SK-N-SH (cell line): ENCODE results near the gene KIF9. TPM values are rescaled to one million over a fixed set of nuclear protein-coding genes. Genes with fewer than 3 reads are reported as not detected.

Source experiments
- CTCF ChIA-PET: fragments of 300-600, 350-600 bp; formaldehyde crosslinking; extraction: SDS; loops from one replicate; lab custom pipeline; 2021; lab: Yijun Ruan, JAX
- POLR2A ChIA-PET: fragments of 350-600 bp; sonication (Branson Sonifier 250); formaldehyde crosslinking; extraction: SDS; loops from one replicate; lab custom pipeline; 2020; ENCODE audit warnings: antibody characterized with exemption, inconsistent platforms; lab: Yijun Ruan, JAX
- DNase-seq: peaks from one replicate; pipeline ENCODE4 v3.0.0; 2012
- H2AFZ ChIP-seq: fragments of 200-600 bp; sonication (generic); 2 replicates; pipeline ENCODE4 v1.8.1; 2016; ENCODE audit warnings: antibody characterized with exemption, mild to moderate bottlenecking, low read depth
- H3F3A ChIP-seq: fragments of 200-600 bp; sonication (generic); replicated peaks from 2 replicates; pipeline ENCODE3; 2016; ENCODE audit warnings: antibody characterized with exemption, mild to moderate bottlenecking; ENCODE audit not compliant: insufficient read depth
- H3K27ac ChIP-seq, 2 experiments: fragments of 200-500 bp in 1 of 2; fragments of 200-600 bp in 1 of 2; sonication (Bioruptor generic) in 1 of 2; sonication (generic), shearing (Covaris generic) in 1 of 2; 2 replicates each; pipeline versions ENCODE4 v1.5.1 to v1.6.1; 2014 to 2016; ENCODE audit warnings: low read depth in 2 of 2, inconsistent platforms in 1 of 2, low read length in 1 of 2, mild to moderate bottlenecking in 1 of 2, mixed read lengths in 1 of 2
- H3K27me3 ChIP-seq: fragments of 200-600 bp; sonication (generic), shearing (Covaris generic); 2 replicates; pipeline ENCODE4 v1.6.1; 2016; ENCODE audit warnings: mixed run types; ENCODE audit not compliant: insufficient read depth
- H3K36me3 ChIP-seq, 2 experiments: fragments of 200-500 bp in 1 of 2; fragments of 200-600 bp in 1 of 2; sonication (Bioruptor generic) in 1 of 2; sonication (generic) in 1 of 2; replicated peaks in 1 of 2; 2 replicates each; pipeline versions ENCODE3 to v1.5.1; 2014 to 2016; ENCODE audit warnings: low read length in 1 of 2, mild to moderate bottlenecking in 1 of 2; ENCODE audit not compliant: insufficient read depth in 2 of 2, control insufficient read depth in 1 of 2
- H3K4me1 ChIP-seq, 2 experiments: fragments of 200-500 bp in 1 of 2; fragments of 200-600 bp in 1 of 2; sonication (Bioruptor generic) in 1 of 2; sonication (generic), shearing (Covaris generic) in 1 of 2; 2 replicates each; pipeline versions ENCODE4 v1.5.1 to v1.6.1; 2014 to 2016; ENCODE audit warnings: low read depth in 1 of 2, low read length in 1 of 2, mixed run types in 1 of 2; ENCODE audit not compliant: insufficient read depth in 2 of 2, control insufficient read depth in 1 of 2
- H3K4me2 ChIP-seq: fragments of 200-600 bp; sonication (generic), shearing (Covaris generic); 2 replicates; pipeline ENCODE4 v1.6.1; 2017; ENCODE audit warnings: mixed run types
- H3K4me3 ChIP-seq, 2 experiments: fragments of 200-500 bp in 1 of 2; fragments of 200-600 bp in 1 of 2; sonication (Bioruptor generic) in 1 of 2; sonication (generic), shearing (Covaris generic) in 1 of 2; 2 replicates each; pipeline versions ENCODE4 v1.5.1 to v1.8.1; 2014 to 2016; ENCODE audit warnings: low read depth in 2 of 2, inconsistent platforms in 1 of 2, low read length in 1 of 2, mild to moderate bottlenecking in 1 of 2, mixed read lengths in 1 of 2, moderate library complexity in 1 of 2
- H3K79me2 ChIP-seq: fragments of 200-600 bp; sonication (generic); 2 replicates; pipeline ENCODE4 v1.8.1; 2017; ENCODE audit warnings: mild to moderate bottlenecking; ENCODE audit not compliant: insufficient read depth
- H3K9ac ChIP-seq: fragments of 200-600 bp; sonication (generic); 2 replicates; pipeline ENCODE4 v1.6.1; 2017; ENCODE audit warnings: mixed run types
- H3K9me2 ChIP-seq: fragments of 200-600 bp; sonication (generic); 2 replicates; pipeline ENCODE4 v1.6.1; 2017; ENCODE audit warnings: mixed run types
- H3K9me3 ChIP-seq: fragments of 200-600 bp; sonication (generic); 2 replicates; pipeline ENCODE4 v1.6.1; 2017; ENCODE audit warnings: mixed run types, mild to moderate bottlenecking, moderate library complexity
- H4K20me1 ChIP-seq: fragments of 200-600 bp; sonication (generic); 2 replicates; pipeline ENCODE4 v1.6.1; 2017; ENCODE audit warnings: mild to moderate bottlenecking, mixed run types; ENCODE audit not compliant: insufficient read depth
- EP300 ChIP-seq, 2 experiments: IDR thresholded peaks; 2 replicates each; pipeline versions ENCODE4 v1.4.0 to v1.6.1; 2012; ENCODE audit warnings: borderline replicate concordance in 1 of 2, low read depth in 1 of 2, low read length in 1 of 2
- FOSL2 ChIP-seq: IDR thresholded peaks from 2 replicates; pipeline ENCODE4 v1.4.0; 2012; ENCODE audit warnings: low read depth, mild to moderate bottlenecking, moderate library complexity, borderline replicate concordance
- FOXM1 ChIP-seq: IDR thresholded peaks from 2 replicates; pipeline ENCODE4 v1.4.0; 2012; ENCODE audit warnings: low read depth, mild to moderate bottlenecking
- MAX ChIP-seq: IDR thresholded peaks from 2 replicates; pipeline ENCODE4 v1.4.0; 2012; ENCODE audit warnings: low read depth
- MEF2A ChIP-seq: IDR thresholded peaks from 2 replicates; pipeline ENCODE4 v1.4.0; 2012; ENCODE audit warnings: low read depth, borderline replicate concordance
- NFIC ChIP-seq: IDR thresholded peaks from 2 replicates; pipeline ENCODE4 v1.4.0; 2012; ENCODE audit warnings: borderline replicate concordance
- RAD21 ChIP-seq: IDR thresholded peaks from 2 replicates; pipeline ENCODE4 v1.6.1; 2012; ENCODE audit warnings: mild to moderate bottlenecking, low read length
- RCOR1 ChIP-seq: fragments of 150-350 bp; IDR thresholded peaks from 2 replicates; pipeline ENCODE4 v1.6.1; 2017; ENCODE audit warnings: antibody characterized with exemption, low read length
- TCF12 ChIP-seq: IDR thresholded peaks from 2 replicates; pipeline ENCODE4 v1.4.0; 2012
- YY1 ChIP-seq: IDR thresholded peaks from 2 replicates; pipeline ENCODE4 v1.4.0; 2012; ENCODE audit warnings: low read depth, mild to moderate bottlenecking
- WGBS: methylation state at CpG from one replicate; pipeline ENCODE4 v1.1.6; 2017; ENCODE audit warnings: low lambda C conversion rate; 5-methylcytosine and 5-hydroxymethylcytosine counted together
- polyA plus RNA-seq, 3 experiments: library from polyadenylated mRNA; depleted of rRNA; stranded (reverse); fragments of >200 nt; gene quantifications; 2 replicates each; pipeline ENCODE4 v1.2.3, GENCODE V29; 2012
- TF ChIP-seq, protein P1 (sequence below): IDR thresholded peaks from 2 replicates; pipeline ENCODE4; 2012
- TF ChIP-seq, protein P2 (sequence below): fragments of 150-350 bp; IDR thresholded peaks from 2 replicates; pipeline ENCODE4 v1.6.1; 2017; ENCODE audit warnings: antibody characterized with exemption, low read length, low read depth, borderline replicate concordance
- TF ChIP-seq, protein P3 (sequence below): IDR thresholded peaks from 2 replicates; pipeline ENCODE4 v1.6.1; 2012; ENCODE audit warnings: mild to moderate bottlenecking, low read depth, low read length, moderate library complexity

KIF9 gene
- polyA plus RNA-seq, 1 of the 3 experiments (the other 2 are of a cell fraction): 31.8 TPM

DNA sequence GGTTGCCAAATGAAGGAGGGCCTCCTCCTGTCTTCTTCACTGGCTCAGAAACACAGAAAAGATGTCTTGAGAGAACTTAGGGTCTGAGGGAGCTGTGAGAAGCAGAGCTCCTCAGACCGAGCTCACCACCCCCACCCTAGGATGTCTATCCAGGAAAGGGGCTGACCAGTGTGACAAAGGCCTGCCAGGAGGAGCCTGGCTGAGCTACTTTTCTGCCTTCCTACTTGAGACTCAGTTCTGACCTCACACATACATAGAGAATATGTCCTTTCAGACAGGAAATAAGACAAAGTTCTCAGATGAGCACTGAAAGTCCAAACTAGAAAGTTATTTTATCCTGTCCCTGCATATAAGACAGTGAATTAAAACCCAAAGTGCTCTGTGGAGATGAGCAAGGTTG, 54.5 kb downstream of the KIF9 start (continued):
- TF ChIP-seq EP300 (IDR thresholded peaks at IDR 0.05; ENCODE audit: borderline replicate concordance in 1 of 2, low read depth in 1 of 2, low read length in 1 of 2) (no peak), RCOR1 (no peak)
- TF ChIP-seq, protein P1, sequence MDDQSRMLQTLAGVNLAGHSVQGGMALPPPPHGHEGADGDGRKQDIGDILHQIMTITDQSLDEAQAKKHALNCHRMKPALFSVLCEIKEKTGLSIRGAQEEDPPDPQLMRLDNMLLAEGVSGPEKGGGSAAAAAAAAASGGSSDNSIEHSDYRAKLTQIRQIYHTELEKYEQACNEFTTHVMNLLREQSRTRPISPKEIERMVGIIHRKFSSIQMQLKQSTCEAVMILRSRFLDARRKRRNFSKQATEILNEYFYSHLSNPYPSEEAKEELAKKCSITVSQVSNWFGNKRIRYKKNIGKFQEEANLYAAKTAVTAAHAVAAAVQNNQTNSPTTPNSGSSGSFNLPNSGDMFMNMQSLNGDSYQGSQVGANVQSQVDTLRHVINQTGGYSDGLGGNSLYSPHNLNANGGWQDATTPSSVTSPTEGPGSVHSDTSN: no peak
- TF ChIP-seq, protein P2, sequence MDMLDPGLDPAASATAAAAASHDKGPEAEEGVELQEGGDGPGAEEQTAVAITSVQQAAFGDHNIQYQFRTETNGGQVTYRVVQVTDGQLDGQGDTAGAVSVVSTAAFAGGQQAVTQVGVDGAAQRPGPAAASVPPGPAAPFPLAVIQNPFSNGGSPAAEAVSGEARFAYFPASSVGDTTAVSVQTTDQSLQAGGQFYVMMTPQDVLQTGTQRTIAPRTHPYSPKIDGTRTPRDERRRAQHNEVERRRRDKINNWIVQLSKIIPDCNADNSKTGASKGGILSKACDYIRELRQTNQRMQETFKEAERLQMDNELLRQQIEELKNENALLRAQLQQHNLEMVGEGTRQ: no peak
- TF ChIP-seq, all 33 proteins: peak for 0

- no peak overlapping the region for H2AFZ ChIP-seq
- ChIA-PET POLR2A (no interaction called here), CTCF (no interaction called here)
- no peaks in the 10 kb centered on the region for H3K9me3 ChIP-seq
- H3K4me3 ChIP-seq: no peak overlapping the region
- H3K9me2 ChIP-seq: no peaks in the 10 kb centered on the region
- DNase-seq: no peak
- H3K9ac ChIP-seq: no peak overlapping the region
- no peak overlapping the region for H3K4me2 ChIP-seq
- WGBS: 91% methylated on average over 7 of the region's 7 CpGs
- no peaks in the 10 kb centered on the region for H3K79me2 ChIP-seq
- no peaks in the 10 kb centered on the region for H3F3A ChIP-seq
- no peaks in the 10 kb centered on the region for H3K27me3 ChIP-seq
- no peak for TF ChIP-seq YY1
- TF ChIP-seq, protein P3, sequence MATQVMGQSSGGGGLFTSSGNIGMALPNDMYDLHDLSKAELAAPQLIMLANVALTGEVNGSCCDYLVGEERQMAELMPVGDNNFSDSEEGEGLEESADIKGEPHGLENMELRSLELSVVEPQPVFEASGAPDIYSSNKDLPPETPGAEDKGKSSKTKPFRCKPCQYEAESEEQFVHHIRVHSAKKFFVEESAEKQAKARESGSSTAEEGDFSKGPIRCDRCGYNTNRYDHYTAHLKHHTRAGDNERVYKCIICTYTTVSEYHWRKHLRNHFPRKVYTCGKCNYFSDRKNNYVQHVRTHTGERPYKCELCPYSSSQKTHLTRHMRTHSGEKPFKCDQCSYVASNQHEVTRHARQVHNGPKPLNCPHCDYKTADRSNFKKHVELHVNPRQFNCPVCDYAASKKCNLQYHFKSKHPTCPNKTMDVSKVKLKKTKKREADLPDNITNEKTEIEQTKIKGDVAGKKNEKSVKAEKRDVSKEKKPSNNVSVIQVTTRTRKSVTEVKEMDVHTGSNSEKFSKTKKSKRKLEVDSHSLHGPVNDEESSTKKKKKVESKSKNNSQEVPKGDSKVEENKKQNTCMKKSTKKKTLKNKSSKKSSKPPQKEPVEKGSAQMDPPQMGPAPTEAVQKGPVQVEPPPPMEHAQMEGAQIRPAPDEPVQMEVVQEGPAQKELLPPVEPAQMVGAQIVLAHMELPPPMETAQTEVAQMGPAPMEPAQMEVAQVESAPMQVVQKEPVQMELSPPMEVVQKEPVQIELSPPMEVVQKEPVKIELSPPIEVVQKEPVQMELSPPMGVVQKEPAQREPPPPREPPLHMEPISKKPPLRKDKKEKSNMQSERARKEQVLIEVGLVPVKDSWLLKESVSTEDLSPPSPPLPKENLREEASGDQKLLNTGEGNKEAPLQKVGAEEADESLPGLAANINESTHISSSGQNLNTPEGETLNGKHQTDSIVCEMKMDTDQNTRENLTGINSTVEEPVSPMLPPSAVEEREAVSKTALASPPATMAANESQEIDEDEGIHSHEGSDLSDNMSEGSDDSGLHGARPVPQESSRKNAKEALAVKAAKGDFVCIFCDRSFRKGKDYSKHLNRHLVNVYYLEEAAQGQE: no peak
- no peaks in the 10 kb centered on the region for H3K4me1 ChIP-seq
- no peaks in the 10 kb centered on the region for H3K36me3 ChIP-seq
- no peaks in the 10 kb centered on the region for H4K20me1 ChIP-seq
- H3K27ac ChIP-seq: no peak overlapping the region
Measured at GRCh38 chr3:47227678-47228077, 54.9 kb downstream of the KIF9 start.

DNA sequence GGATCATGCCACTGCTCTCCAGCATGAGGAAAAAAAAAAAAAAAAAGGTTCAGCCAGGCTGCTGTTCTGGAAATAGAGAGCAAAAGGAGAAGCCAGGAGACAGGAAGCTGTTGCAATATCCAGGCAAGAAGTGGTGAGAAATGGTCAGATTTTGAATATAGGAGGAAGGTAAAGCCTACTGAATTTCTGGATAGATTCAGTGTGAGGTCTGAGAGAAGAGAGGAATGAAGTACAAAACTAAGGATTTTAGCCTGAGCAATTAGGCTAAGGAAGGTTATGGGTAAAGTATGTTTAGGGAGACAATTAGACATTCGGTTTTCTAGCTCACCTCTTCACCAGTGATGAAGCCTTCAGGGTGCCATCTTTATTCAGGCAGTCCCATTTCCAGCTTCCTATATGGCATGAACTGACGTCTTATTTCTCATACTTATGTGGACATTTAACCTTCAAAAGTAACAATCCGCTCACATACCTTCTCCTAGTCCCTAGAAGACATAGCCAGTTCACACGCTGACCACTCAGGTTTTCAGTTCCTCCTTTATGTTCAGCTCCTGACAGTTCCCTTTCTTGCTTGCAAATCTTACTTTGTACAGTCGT, 57.2 kb downstream of the KIF9 start:
- TF ChIP-seq YY1: no peak
- TF ChIP-seq, protein P1: no peak
- TF ChIP-seq NFIC: no peak
- TF ChIP-seq MAX: no peak
- TF ChIP-seq TCF12: no peak
- TF ChIP-seq FOXM1: no peak
- no peak for TF ChIP-seq FOSL2
- no peak for TF ChIP-seq RAD21
- TF ChIP-seq MEF2A: no peak
- Histone ChIP-seq H4K20me1 (no peaks in the 10 kb centered on the region), H3K36me3 (no peaks in the 10 kb centered on the region), H2AFZ (no peak overlapping the region), H3K9me3 (no peaks in the 10 kb centered on the region), H3K27ac (no peak overlapping the region), H3F3A (no peaks in the 10 kb centered on the region), H3K79me2 (no peaks in the 10 kb centered on the region), H3K27me3 (no peaks in the 10 kb centered on the region), H3K4me3 (no peak overlapping the region), H3K9me2 (no peaks in the 10 kb centered on the region), H3K4me1 (no peaks in the 10 kb centered on the region), H3K9ac (no peak overlapping the region), H3K4me2 (no peak overlapping the region)
- DNase-seq: no peak
- ChIA-PET POLR2A (no interaction called here), CTCF (no interaction called here)
- WGBS: 92% methylated on average over 5 of the region's 5 CpGs
